ENCODE measurements around the gene GBP2.

GBP2 gene

GRCh38 chr1:89149229-89149628 is 23.3 kb upstream of the GBP2 start:
- H3K27ac ChIP-seq, result no peak overlapping the region
- H3K4me3 ChIP-seq (ENCODE audit: low read depth, low read length), result no peak overlapping the region
- peak; percentile 59 for TF ChIP-seq CTCF (IDR thresholded peaks at IDR 0.05; ENCODE audit: low read depth, low read length, missing control alignments)
- in situ Hi-C loops (cut with HindIII; ENCODE audit: low pct_ligation_motif_present, low sequenced_read_pairs), result no loop called here
- peak; percentile 22 for DNase-seq
- H3K27me3 ChIP-seq (replicated peaks), result no peaks in the 10 kb centered on the region
- H3K36me3 ChIP-seq (replicated peaks), result no peaks in the 10 kb centered on the region

- Histone ChIP-seq H3K27ac (no peak overlapping the region), H3K36me3 (replicated peaks) (no peaks in the 10 kb centered on the region), H3K4me3 (ENCODE audit: low read depth, low read length) (no peak overlapping the region), H3K27me3 (replicated peaks) (no peaks in the 10 kb centered on the region)
- no peak for DNase-seq
- TF ChIP-seq CTCF (IDR thresholded peaks at IDR 0.05; ENCODE audit: low read depth, low read length, missing control alignments), result no peak
- in situ Hi-C loops (cut with HindIII; ENCODE audit: low pct_ligation_motif_present, low sequenced_read_pairs), result no loop called here
Observed at GRCh38 chr1:89147678-89148658, 22.1 kb upstream of the GBP2 start.

- Histone ChIP-seq H3K27ac (no peak overlapping the region), H3K4me3 (ENCODE audit: low read depth, low read length) (no peak overlapping the region), H3K27me3 (replicated peaks) (no peaks in the 10 kb centered on the region), H3K36me3 (replicated peaks) (no peaks in the 10 kb centered on the region)
- no peak for TF ChIP-seq CTCF (IDR thresholded peaks at IDR 0.05; ENCODE audit: low read depth, low read length, missing control alignments)
- DNase-seq, result no peak
- in situ Hi-C loops (cut with HindIII; ENCODE audit: low pct_ligation_motif_present, low sequenced_read_pairs), result no loop called here
Observed at GRCh38 chr1:89146721-89147120, 20.8 kb upstream of the GBP2 start.

- H3K27ac ChIP-seq, result no peak overlapping the region
- DNase-seq, result no peak
- no peaks in the 10 kb centered on the region for H3K36me3 ChIP-seq (replicated peaks)
- no peak for TF ChIP-seq CTCF (IDR thresholded peaks at IDR 0.05; ENCODE audit: low read depth, low read length, missing control alignments)
- no peaks in the 10 kb centered on the region for H3K27me3 ChIP-seq (replicated peaks)
- in situ Hi-C loops (cut with HindIII; ENCODE audit: low pct_ligation_motif_present, low sequenced_read_pairs), result no loop called here
- H3K4me3 ChIP-seq (ENCODE audit: low read depth, low read length), result no peak overlapping the region
Observed at GRCh38 chr1:89143484-89143883, 17.6 kb upstream of the GBP2 start.

GRCh38 chr1:89142160-89142559 is 16.2 kb upstream of the GBP2 start:
- Histone ChIP-seq H3K27ac (no peak overlapping the region), H3K4me3 (ENCODE audit: low read depth, low read length) (no peak overlapping the region), H3K36me3 (replicated peaks) (no peaks in the 10 kb centered on the region), H3K27me3 (replicated peaks) (no peaks in the 10 kb centered on the region)
- in situ Hi-C loops (cut with HindIII; ENCODE audit: low pct_ligation_motif_present, low sequenced_read_pairs), result no loop called here
- no peak for TF ChIP-seq CTCF (IDR thresholded peaks at IDR 0.05; ENCODE audit: low read depth, low read length, missing control alignments)
- DNase-seq, result no peak
